Activated naive CD8-positive, alpha-beta T cell treated with anti-CD3 and anti-CD28 coated beads, Interleukin-2, amount 50 U/mL, for 24 hours (primary cell): ENCODE measurements around the gene PCBP3.

Experiments used
- ATAC-seq: fragments of 150-1000 bp; cut with Tn5 transposase; one replicate; pipeline ENCODE4 v1.10.0; 2021
- DNase-seq: peaks from one replicate; pipeline ENCODE4 v3.0.0; 2021
- H3K27ac Mint-ChIP-seq: one replicate; pipeline ENCODE4 v1.8.0; 2021; ENCODE audit warnings: mild to moderate bottlenecking, mixed read lengths
- H3K27me3 Mint-ChIP-seq: one replicate; pipeline ENCODE4 v1.8.0; 2021; ENCODE audit warnings: mixed read lengths
- H3K36me3 Mint-ChIP-seq: one replicate; pipeline ENCODE4 v1.8.0; 2021; ENCODE audit warnings: low read depth, mixed read lengths
- H3K4me1 Mint-ChIP-seq: one replicate; pipeline ENCODE4 v1.8.0; 2021; ENCODE audit warnings: mixed read lengths
- H3K4me3 Mint-ChIP-seq: one replicate; pipeline ENCODE4 v1.8.0; 2021; ENCODE audit warnings: mild to moderate bottlenecking, moderate library complexity, mixed read lengths
- H3K9me3 Mint-ChIP-seq: one replicate; pipeline ENCODE4 v1.8.0; 2021; ENCODE audit warnings: mixed read lengths

Gene PCBP3

GRCh38 chr21:45985471-45986315 is 342.2 kb downstream of the PCBP3 start:
- Mint-ChIP-seq H3K9me3 (no peaks in the 10 kb centered on the region), H3K4me1 (no peaks in the 10 kb centered on the region), H3K27me3 (peaks cover 3% of the 10 kb centered on the region), H3K36me3 (peaks cover 4% of the 10 kb centered on the region), H3K4me3 (no peak overlapping the region), H3K27ac (no peak overlapping the region)
- DNase-seq: no peak
- no peak for ATAC-seq

GRCh38 chr21:45986316-45987051 is 343.0 kb downstream of the PCBP3 start:
- Mint-ChIP-seq H3K36me3 (peaks cover 4% of the 10 kb centered on the region), H3K4me3 (no peak overlapping the region), H3K9me3 (no peaks in the 10 kb centered on the region), H3K27ac (no peak overlapping the region), H3K27me3 (peaks cover 3% of the 10 kb centered on the region), H3K4me1 (no peaks in the 10 kb centered on the region)
- ATAC-seq (no peak), DNase-seq (no peak)

GRCh38 chr21:45987121-45987711 is 343.7 kb downstream of the PCBP3 start:
- no peak for DNase-seq
- Mint-ChIP-seq H3K27ac (no peak overlapping the region), H3K9me3 (no peaks in the 10 kb centered on the region), H3K36me3 (peaks cover 4% of the 10 kb centered on the region), H3K4me3 (no peak overlapping the region), H3K27me3 (peaks cover 3% of the 10 kb centered on the region), H3K4me1 (no peaks in the 10 kb centered on the region)
- ATAC-seq: no peak

GRCh38 chr21:45988366-45989347 is 345.1 kb downstream of the PCBP3 start:
- H3K4me1 Mint-ChIP-seq: no peaks in the 10 kb centered on the region
- no peaks in the 10 kb centered on the region for H3K9me3 Mint-ChIP-seq
- peaks cover 4% of the 10 kb centered on the region for H3K36me3 Mint-ChIP-seq
- H3K27me3 Mint-ChIP-seq: peaks cover 3% of the 10 kb centered on the region
- ATAC-seq: no peak
- H3K4me3 Mint-ChIP-seq: no peak overlapping the region
- no peak overlapping the region for H3K27ac Mint-ChIP-seq
- no peak for DNase-seq

- Mint-ChIP-seq H3K27ac (no peak overlapping the region), H3K9me3 (no peaks in the 10 kb centered on the region), H3K4me1 (no peaks in the 10 kb centered on the region), H3K36me3 (peaks cover 3% of the 10 kb centered on the region), H3K4me3 (no peak overlapping the region), H3K27me3 (peaks cover 3% of the 10 kb centered on the region)
- ATAC-seq (no peak), DNase-seq (no peak)
These were observed 346.0 kb downstream of the PCBP3 start for GRCh38 chr21:45989355-45990048.

GRCh38 chr21:45990049-45990711 is 346.7 kb downstream of the PCBP3 start:
- Mint-ChIP-seq H3K27ac (no peak overlapping the region), H3K4me1 (no peaks in the 10 kb centered on the region), H3K4me3 (no peak overlapping the region), H3K9me3 (no peaks in the 10 kb centered on the region), H3K27me3 (no peaks in the 10 kb centered on the region), H3K36me3 (no peaks in the 10 kb centered on the region)
- DNase-seq: no peak
- ATAC-seq: no peak

GRCh38 chr21:45990741-45991605 is 347.4 kb downstream of the PCBP3 start:
- Mint-ChIP-seq H3K27ac (no peak overlapping the region), H3K27me3 (no peaks in the 10 kb centered on the region), H3K36me3 (no peaks in the 10 kb centered on the region), H3K4me1 (no peaks in the 10 kb centered on the region), H3K9me3 (no peaks in the 10 kb centered on the region), H3K4me3 (no peak overlapping the region)
- DNase-seq (no peak), ATAC-seq (no peak)

GRCh38 chr21:45991606-45992300 is 348.2 kb downstream of the PCBP3 start:
- H3K9me3 Mint-ChIP-seq: no peaks in the 10 kb centered on the region
- no peaks in the 10 kb centered on the region for H3K4me1 Mint-ChIP-seq
- H3K36me3 Mint-ChIP-seq: no peaks in the 10 kb centered on the region
- H3K27ac Mint-ChIP-seq: no peak overlapping the region
- ATAC-seq (no peak), DNase-seq (no peak)
- H3K4me3 Mint-ChIP-seq: no peak overlapping the region
- no peaks in the 10 kb centered on the region for H3K27me3 Mint-ChIP-seq
